ENCODE results near the gene HOXD4.
A peak's percentile ranks its signal among the peaks of the same experiment; 100 is the strongest.

The HOXD4 gene

GRCh38 chr2:176159663-176160250 is 8.4 kb downstream of the HOXD4 start:
- ChIA-PET POLR2A (no interaction called here), CTCF (interaction anchor here (1.0 to 16.2 kb wide), 5 partner anchors 18 to 395 kb away, joined by 4 to 190 read pairs (median 15); no protein-coding TSS in a partner anchor)
- no peak for TF ChIP-seq CTCF (IDR thresholded peaks at IDR 0.05; ENCODE audit: insufficient read depth, low read length, missing control alignments)
- DNase-seq (ENCODE audit: low read depth, low spot score) = no peak
- peak overlapping the region; percentile 24 for H3K4me3 ChIP-seq (ENCODE audit: low read depth, low read length)

DNA sequence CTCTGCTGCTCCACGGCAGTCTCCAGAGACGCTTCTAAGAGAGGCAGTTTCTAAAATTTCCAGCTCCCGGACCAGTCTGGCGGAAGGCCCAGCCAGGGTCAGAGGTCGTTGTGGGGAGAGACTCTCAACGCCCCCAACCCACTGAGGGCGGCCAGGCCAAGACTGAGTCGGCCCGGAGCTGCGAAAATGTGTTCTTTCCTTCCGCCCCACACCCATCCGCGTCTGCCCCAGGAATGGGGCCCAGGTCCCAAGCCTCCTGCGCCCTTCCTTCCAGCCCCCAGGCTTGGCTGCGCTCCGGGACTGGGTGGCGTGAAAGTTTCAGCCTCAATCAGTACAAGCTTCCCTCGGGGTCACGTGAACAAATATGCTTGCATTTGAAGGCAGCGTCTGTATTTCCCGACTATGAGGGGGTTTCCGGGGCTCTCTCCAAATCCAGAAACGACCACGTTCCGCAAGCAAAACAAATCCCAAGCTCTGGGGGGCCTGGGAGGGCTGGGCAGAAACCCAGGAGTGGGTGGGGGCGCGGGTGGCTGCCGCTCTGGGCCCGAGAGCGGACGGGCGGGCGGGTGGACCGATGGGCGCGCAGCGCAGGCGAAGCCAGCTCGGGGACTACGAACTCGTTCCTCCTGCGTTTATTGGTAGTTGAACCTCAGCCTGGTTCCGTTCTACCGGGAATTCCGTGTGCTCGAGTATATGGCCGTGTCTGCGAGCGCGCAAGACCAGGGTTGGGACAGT is 9.1 kb downstream of the HOXD4 start:
- peak overlapping the region; percentile 29 for H3K4me3 ChIP-seq (ENCODE audit: low read depth, low read length)
- no peak for DNase-seq (ENCODE audit: low read depth, low spot score)
- no peak for TF ChIP-seq CTCF (IDR thresholded peaks at IDR 0.05; ENCODE audit: insufficient read depth, low read length, missing control alignments)
- ChIA-PET CTCF (interaction anchor here (0.8 to 16.2 kb wide), 6 partner anchors 19 to 394 kb away, joined by 3 to 190 read pairs (median 10); no protein-coding TSS in a partner anchor), POLR2A (no interaction called here)

DNA sequence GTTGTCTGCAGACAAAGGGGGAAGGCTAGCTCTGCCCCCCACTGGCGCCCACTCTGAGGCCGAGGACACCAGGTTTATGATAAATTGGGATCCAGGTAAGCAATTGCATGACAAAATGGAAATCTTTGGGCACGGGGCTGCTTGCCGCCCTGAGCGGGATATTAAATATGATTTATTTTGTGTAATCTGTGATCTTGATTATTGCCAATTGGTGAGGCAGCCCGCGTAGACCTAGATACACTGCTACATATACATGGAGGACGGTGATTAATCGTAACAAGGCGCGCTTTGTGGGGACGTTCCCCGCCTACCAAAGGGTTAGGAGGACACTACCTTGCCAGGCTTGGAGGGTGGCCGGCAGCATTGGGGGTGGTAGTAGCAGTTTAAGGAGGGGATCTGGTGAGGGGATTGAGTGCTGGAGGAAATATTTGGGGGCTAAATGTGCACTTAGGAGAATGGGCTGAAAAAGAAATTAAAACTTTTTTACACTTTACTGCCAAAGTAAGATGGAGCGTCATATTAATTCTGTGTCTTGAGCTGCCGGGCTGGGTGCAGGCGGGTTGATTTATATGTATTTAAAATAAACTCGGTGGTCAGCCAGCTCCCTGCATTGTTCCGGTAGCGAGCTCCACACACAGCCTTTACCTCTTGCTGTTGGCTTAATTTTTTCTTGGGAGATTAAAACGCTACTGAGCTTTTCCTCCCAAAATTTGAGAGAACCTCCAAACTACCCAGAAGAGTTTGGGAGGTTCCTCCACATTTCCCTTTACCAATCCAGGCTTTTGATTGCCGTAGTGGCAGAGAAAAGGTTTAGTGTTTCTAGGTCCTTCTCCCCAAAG is 9.9 kb downstream of the HOXD4 start:
- no peak for TF ChIP-seq CTCF (IDR thresholded peaks at IDR 0.05; ENCODE audit: insufficient read depth, low read length, missing control alignments)
- ChIA-PET CTCF (interaction anchor here (0.8 to 16.2 kb wide), 13 partner anchors 15 to 491 kb away, joined by 3 to 190 read pairs (median 5); no protein-coding TSS in a partner anchor), POLR2A (interaction anchor here (1.2 kb wide), 1 partner anchor 10 kb away, joined by 5 read pairs; the partner anchor contains the start of gene HOXD4)
- no peak for DNase-seq (ENCODE audit: low read depth, low spot score)
- peak overlapping the region; percentile 36 for H3K4me3 ChIP-seq (ENCODE audit: low read depth, low read length)

DNA sequence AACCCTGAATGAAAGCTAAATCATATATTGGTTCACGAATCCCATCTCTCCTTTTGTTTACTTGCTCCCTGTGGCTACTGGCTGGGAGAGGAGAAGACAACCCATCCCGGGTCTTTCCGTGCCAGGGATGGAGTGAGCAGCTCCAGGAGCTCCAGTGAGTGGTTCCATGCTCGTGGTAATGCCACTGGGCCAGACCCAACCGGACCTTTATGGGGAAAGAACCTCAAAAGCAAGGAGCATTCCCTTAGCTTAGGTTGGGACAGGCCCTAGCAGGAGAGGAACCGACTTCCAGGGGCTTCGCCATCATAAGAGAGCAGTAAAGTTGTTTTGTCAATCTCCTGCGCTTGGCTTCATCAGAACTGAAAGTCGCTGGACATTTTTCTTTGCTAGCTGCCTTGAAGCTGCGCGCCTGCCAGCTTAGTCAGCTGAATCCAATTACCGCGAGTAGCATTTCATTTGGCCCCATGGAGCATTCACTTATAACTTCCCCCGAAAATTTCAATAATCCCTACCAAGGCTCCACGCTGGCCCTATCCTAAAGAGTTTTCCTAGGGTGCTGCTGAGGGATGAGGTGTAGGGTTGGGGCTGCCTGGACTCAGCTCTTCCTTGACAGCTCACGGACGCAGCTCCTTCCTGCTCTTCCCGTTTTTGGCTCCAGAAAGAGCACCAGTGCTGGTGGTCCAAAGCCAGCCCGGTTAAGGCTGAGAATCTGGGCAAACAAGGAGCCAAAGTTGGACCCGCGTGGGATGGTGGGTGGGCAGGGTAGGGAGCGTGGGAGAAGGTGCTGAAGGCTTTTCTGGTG is 10.7 kb downstream of the HOXD4 start:
- TF ChIP-seq CTCF (IDR thresholded peaks at IDR 0.05; ENCODE audit: insufficient read depth, low read length, missing control alignments) = no peak
- POLR2A ChIA-PET = interaction anchor here (0.7 to 1.2 kb wide), 3 partner anchors 10 to 392 kb away, joined by 3 to 5 read pairs (median 5); partner anchors contain the start of gene HOXD4
- DNase-seq (ENCODE audit: low read depth, low spot score) = no peak
- H3K4me3 ChIP-seq (ENCODE audit: low read depth, low read length) = peak overlapping the region; percentile 46
- CTCF ChIA-PET = interaction anchor here (1.1 to 16.2 kb wide), 12 partner anchors 11 to 490 kb away, joined by 3 to 190 read pairs (median 4); partner anchors contain the start of gene HOXD4

DNA sequence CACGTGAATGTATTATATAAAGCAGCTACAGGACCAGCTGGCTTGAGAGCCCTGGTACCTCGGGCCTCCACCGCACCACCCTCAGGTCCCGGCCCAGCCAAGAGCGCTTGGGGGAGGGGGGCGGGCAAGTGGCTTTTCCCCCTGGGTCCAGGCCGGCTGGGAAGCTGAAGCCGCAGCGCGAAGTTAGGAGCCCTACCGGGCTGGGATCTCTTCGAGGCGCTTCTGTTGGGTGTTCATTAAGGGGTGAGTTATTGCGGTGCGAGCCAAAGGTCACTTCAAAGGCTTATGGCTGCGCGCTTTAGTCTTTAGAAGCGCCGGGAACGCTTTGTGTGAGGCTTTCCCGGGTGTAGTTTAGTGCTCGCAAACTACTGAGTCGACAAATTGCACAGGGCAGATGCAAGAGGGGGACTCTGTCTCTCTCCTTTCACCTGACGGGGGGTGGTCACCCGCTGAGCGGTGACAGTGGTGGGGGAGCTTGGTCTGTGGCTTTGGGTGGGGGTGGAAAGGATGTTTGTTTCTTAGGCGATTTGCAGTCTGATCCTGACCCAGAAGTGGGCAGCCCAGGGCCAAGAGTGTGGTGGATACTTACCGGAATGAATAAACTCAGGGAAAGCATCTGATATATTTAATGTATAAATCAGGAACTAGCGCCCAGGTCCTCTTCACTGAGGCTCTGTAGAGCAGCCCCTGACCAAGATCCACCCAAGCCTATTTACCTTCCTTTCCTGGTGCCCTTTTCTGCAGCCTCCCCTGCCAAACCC is 11.7 kb downstream of the HOXD4 start:
- DNase-seq (ENCODE audit: low read depth, low spot score) = no peak
- no peak overlapping the region for H3K4me3 ChIP-seq (ENCODE audit: low read depth, low read length)
- ChIA-PET POLR2A (interaction anchor here (1.0 kb wide), 1 partner anchor 27 kb away, joined by 5 read pairs; no protein-coding TSS in a partner anchor), CTCF (interaction anchor here (0.8 to 16.2 kb wide), 8 partner anchors 11 to 489 kb away, joined by 3 to 190 read pairs (median 12); partner anchors contain the start of gene HOXD4)
- TF ChIP-seq CTCF (IDR thresholded peaks at IDR 0.05; ENCODE audit: insufficient read depth, low read length, missing control alignments) = no peak

Data from AG04449 (cell line).